Astrocyte (in vitro differentiated cells and primary cell): Measurements from ENCODE around the gene HOXA10. TPM values are rescaled to one million over a fixed set of nuclear protein-coding genes. Genes with fewer than 3 reads are reported as not detected.

Experiments used
- DNase-seq: peaks from one replicate; pipeline ENCODE4 v3.0.0-alpha.2; 2010; ENCODE audit warnings: low read depth
- FAIRE-seq: peaks from 2 replicates; lab custom pipeline; 2011; peaks lifted over from hg19 to GRCh38; lab: Jason Lieb, UNC
- H2AFZ ChIP-seq: 2 replicates; pipeline ENCODE4 v1.6.0; 2012; ENCODE audit warnings: low read depth, low read length, inconsistent platforms
- H3K27ac ChIP-seq: 2 replicates; pipeline ENCODE4 v1.5.1; 2011; ENCODE audit warnings: low read depth, low read length, inconsistent platforms
- H3K27me3 ChIP-seq: 2 replicates; pipeline ENCODE4 v1.6.0; 2011; ENCODE audit warnings: low read length, inconsistent platforms; ENCODE audit not compliant: insufficient read depth
- H3K36me3 ChIP-seq: 2 replicates; pipeline ENCODE4 v1.5.1; 2011; ENCODE audit warnings: low read length, inconsistent platforms; ENCODE audit not compliant: insufficient read depth
- H3K4me1 ChIP-seq: 2 replicates; pipeline ENCODE4 v1.5.1; 2011; ENCODE audit warnings: low read length, inconsistent platforms; ENCODE audit not compliant: insufficient read depth
- H3K4me2 ChIP-seq: 2 replicates; pipeline ENCODE4 v1.6.0; 2012; ENCODE audit warnings: low read length, inconsistent platforms
- H3K4me3 ChIP-seq: 2 replicates; pipeline ENCODE4 v1.5.1; 2011; ENCODE audit warnings: low read depth, mild to moderate bottlenecking, low read length, inconsistent platforms; ENCODE audit not compliant: insufficient read depth
- H3K79me2 ChIP-seq: 2 replicates; pipeline ENCODE4 v1.6.0; 2012; ENCODE audit warnings: mild to moderate bottlenecking, low read length, inconsistent platforms; ENCODE audit not compliant: insufficient read depth
- H3K9ac ChIP-seq: 2 replicates; pipeline ENCODE4 v1.6.0; 2012; ENCODE audit warnings: mild to moderate bottlenecking, low read length, inconsistent platforms
- H3K9me3 ChIP-seq: 2 replicates; pipeline ENCODE4 v1.5.1; 2012; ENCODE audit warnings: low read depth, mild to moderate bottlenecking, low read length, inconsistent platforms; ENCODE audit not compliant: insufficient read depth
- H4K20me1 ChIP-seq: 2 replicates; pipeline ENCODE4 v1.6.0; 2012; ENCODE audit warnings: low read length, inconsistent platforms; ENCODE audit not compliant: insufficient read depth
- H3K27ac Mint-ChIP-seq: one replicate; pipeline ENCODE4 v1.8.0; 2021; ENCODE audit warnings: mild to moderate bottlenecking, mixed read lengths; ENCODE audit not compliant: unreplicated experiment
- H3K27me3 Mint-ChIP-seq: one replicate; pipeline ENCODE4 v1.8.0; 2021; ENCODE audit warnings: low read depth, mixed read lengths; ENCODE audit not compliant: unreplicated experiment
- H3K36me3 Mint-ChIP-seq: one replicate; pipeline ENCODE4 v1.8.0; 2021; ENCODE audit warnings: low read depth, mixed read lengths; ENCODE audit not compliant: unreplicated experiment
- H3K4me1 Mint-ChIP-seq: one replicate; pipeline ENCODE4 v1.8.0; 2021; ENCODE audit warnings: low read depth, mixed read lengths; ENCODE audit not compliant: unreplicated experiment
- H3K4me3 Mint-ChIP-seq: one replicate; pipeline ENCODE4 v1.8.0; 2021; ENCODE audit warnings: mild to moderate bottlenecking, moderate library complexity, mixed read lengths; ENCODE audit not compliant: unreplicated experiment
- H3K9me3 Mint-ChIP-seq: one replicate; pipeline ENCODE4 v1.8.0; 2021; ENCODE audit warnings: mild to moderate bottlenecking, mixed read lengths; ENCODE audit not compliant: unreplicated experiment
- EZH2 ChIP-seq: IDR thresholded peaks from 2 replicates; pipeline ENCODE4 v1.6.1; 2012; ENCODE audit warnings: mild to moderate bottlenecking, low read length, inconsistent platforms; ENCODE audit not compliant: insufficient read depth
- total RNA-seq: library from RNA; stranded (reverse); gene quantifications from 2 replicates; pipeline ENCODE4 v1.2.1, GENCODE V29; 2021
- TF ChIP-seq, protein P1 (sequence below): IDR thresholded peaks from 2 replicates; pipeline ENCODE4 v1.5.1; 2011; ENCODE audit warnings: low read depth, mild to moderate bottlenecking, inconsistent platforms, low read length, moderate library complexity; ENCODE audit not compliant: insufficient read depth

HOXA10 gene
- total RNA-seq, 1 donor from 2014 or later = not detected

DNA sequence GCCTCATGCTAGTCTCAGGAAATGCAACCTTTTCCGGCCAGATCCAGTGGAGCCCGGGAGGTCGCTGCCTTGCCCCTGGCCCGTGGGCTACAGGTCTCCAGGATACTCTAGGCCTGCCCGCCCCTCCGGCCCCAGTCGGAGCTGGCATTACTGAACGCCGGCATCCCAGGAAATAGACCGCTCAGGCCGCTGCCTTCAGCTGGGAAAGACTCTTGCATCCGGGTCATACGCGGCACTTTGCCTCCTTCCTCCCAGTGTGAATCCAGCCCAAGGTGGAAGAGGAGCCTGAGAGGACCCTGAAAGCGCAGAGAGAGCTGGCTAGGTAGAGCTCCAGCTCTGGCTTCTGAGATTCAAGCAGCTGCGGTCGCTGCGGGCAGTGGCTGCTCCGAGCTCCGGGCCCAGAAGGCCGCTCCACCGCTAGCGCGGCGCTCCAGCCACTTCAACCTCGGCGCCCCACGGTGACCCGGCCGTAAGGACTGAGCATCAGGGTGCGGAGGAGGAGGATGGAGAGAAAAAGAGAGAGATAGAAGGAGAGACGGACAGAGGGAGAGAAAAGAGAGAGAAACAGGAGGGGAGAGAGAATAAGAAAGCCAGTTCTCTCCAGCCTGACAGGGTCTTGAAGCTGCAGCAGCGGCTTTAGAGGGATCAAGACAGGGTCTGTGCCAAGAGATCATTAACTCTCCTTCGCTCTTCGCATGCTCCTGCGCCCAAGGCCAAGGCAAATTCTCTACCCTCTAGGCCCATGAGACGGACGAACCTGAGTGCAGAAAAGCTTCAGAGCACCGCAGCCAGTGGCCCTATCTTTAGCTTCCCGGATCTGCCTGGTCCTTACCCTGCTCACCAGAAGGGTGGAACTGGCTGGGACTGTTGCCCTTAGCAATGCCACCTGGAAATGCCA, 1.8 kb upstream of the HOXA10 start:
- no peak for FAIRE-seq
- H3K27me3 Mint-ChIP-seq = peaks cover 77% of the 10 kb centered on the region
- H3K9me3 ChIP-seq = peaks cover 10% of the 10 kb centered on the region
- H3K27me3 ChIP-seq = peaks cover 95% of the 10 kb centered on the region
- H3K36me3 Mint-ChIP-seq = no peaks in the 10 kb centered on the region
- no peak overlapping the region for H3K9ac ChIP-seq
- no peak overlapping the region for H2AFZ ChIP-seq
- H3K9me3 Mint-ChIP-seq = peaks cover 35% of the 10 kb centered on the region
- no peaks in the 10 kb centered on the region for H3K79me2 ChIP-seq
- H3K4me1 Mint-ChIP-seq = no peaks in the 10 kb centered on the region
- no peak overlapping the region for H3K4me3 ChIP-seq
- H3K4me3 Mint-ChIP-seq = no peak overlapping the region
- peaks cover 6% of the 10 kb centered on the region for H4K20me1 ChIP-seq
- no peak overlapping the region for H3K27ac ChIP-seq
- TF ChIP-seq, protein P1, sequence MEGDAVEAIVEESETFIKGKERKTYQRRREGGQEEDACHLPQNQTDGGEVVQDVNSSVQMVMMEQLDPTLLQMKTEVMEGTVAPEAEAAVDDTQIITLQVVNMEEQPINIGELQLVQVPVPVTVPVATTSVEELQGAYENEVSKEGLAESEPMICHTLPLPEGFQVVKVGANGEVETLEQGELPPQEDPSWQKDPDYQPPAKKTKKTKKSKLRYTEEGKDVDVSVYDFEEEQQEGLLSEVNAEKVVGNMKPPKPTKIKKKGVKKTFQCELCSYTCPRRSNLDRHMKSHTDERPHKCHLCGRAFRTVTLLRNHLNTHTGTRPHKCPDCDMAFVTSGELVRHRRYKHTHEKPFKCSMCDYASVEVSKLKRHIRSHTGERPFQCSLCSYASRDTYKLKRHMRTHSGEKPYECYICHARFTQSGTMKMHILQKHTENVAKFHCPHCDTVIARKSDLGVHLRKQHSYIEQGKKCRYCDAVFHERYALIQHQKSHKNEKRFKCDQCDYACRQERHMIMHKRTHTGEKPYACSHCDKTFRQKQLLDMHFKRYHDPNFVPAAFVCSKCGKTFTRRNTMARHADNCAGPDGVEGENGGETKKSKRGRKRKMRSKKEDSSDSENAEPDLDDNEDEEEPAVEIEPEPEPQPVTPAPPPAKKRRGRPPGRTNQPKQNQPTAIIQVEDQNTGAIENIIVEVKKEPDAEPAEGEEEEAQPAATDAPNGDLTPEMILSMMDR = no peak
- TF ChIP-seq EZH2 = peak; percentile 71
- no peaks in the 10 kb centered on the region for H3K36me3 ChIP-seq
- peaks cover 8% of the 10 kb centered on the region for H3K4me1 ChIP-seq
- no peak overlapping the region for H3K27ac Mint-ChIP-seq
- no peak for DNase-seq
- H3K4me2 ChIP-seq = no peak overlapping the region

DNA sequence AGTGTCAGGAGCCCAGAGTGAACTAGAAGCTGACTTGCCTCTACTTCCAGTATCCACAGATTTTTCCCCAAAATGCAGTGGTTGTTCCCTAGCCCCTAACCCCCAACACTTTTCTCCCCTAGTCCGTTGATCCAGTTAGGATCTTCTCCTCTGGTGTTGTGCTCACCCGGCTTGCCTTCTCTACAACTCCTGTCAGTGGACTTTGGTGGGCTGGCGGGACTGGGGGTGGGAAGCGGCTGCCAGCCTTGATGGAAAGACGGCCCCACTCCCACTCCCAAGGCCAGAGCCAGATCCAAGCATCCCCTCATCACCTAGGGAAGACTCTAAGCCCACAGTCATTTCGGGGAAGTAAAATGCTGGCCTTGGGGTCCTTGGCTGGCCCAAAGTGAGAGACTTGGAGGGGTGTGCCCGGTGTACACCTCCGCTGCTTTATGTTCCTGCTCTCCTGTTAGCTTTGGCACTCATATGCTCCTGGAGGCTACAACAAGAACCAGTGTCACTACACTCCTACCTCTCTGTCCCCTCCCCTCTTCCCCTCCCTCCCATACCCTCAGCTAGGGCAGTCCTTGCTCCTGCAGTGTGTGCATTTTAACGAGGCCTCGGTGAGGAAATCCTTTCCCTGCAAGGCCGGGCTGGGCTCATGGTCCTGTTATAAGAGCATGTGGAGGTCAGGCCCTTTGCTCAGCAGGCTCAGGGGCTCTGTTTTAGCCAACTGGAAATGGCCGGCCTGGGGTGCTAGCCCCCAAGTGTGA, 930 bp upstream of the HOXA10 start:
- H3K27me3 Mint-ChIP-seq = peaks cover 78% of the 10 kb centered on the region

More for the DNA sequence above, 930 bp upstream of the HOXA10 start:
- DNase-seq (no peak), FAIRE-seq (no peak)
- Histone ChIP-seq H3K27ac (no peak overlapping the region), H4K20me1 (peaks cover 6% of the 10 kb centered on the region), H3K27me3 (peaks cover 95% of the 10 kb centered on the region), H3K9ac (no peak overlapping the region), H3K79me2 (no peaks in the 10 kb centered on the region), H3K9me3 (peaks cover 10% of the 10 kb centered on the region), H3K4me2 (no peak overlapping the region), H3K36me3 (no peaks in the 10 kb centered on the region), H3K4me3 (no peak overlapping the region), H3K4me1 (peaks cover 8% of the 10 kb centered on the region), H2AFZ (no peak overlapping the region)
- peak overlapping the region; percentile 12 for H3K27ac Mint-ChIP-seq
- no peak overlapping the region for H3K4me3 Mint-ChIP-seq
- TF ChIP-seq EZH2 = peak; percentile 38
- TF ChIP-seq, protein P1 = no peak
- no peaks in the 10 kb centered on the region for H3K4me1 Mint-ChIP-seq
- peaks cover 34% of the 10 kb centered on the region for H3K9me3 Mint-ChIP-seq
- no peaks in the 10 kb centered on the region for H3K36me3 Mint-ChIP-seq
